Smooth muscle cell of trachea (primary cell): ENCODE measurements around the gene TCF15. TPM values are rescaled to one million over a fixed set of nuclear protein-coding genes. Genes with fewer than 3 reads are reported as not detected.

Experiments
- total RNA-seq: library from RNA; depleted of rRNA; stranded (reverse); fragments of >200 nt; gene quantifications from 2 replicates; pipeline ENCODE4 v1.2.1, GENCODE V29; 2014

TCF15 gene, protein sequence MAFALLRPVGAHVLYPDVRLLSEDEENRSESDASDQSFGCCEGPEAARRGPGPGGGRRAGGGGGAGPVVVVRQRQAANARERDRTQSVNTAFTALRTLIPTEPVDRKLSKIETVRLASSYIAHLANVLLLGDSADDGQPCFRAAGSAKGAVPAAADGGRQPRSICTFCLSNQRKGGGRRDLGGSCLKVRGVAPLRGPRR
- not detected in 2 replicates for total RNA-seq

DNA sequence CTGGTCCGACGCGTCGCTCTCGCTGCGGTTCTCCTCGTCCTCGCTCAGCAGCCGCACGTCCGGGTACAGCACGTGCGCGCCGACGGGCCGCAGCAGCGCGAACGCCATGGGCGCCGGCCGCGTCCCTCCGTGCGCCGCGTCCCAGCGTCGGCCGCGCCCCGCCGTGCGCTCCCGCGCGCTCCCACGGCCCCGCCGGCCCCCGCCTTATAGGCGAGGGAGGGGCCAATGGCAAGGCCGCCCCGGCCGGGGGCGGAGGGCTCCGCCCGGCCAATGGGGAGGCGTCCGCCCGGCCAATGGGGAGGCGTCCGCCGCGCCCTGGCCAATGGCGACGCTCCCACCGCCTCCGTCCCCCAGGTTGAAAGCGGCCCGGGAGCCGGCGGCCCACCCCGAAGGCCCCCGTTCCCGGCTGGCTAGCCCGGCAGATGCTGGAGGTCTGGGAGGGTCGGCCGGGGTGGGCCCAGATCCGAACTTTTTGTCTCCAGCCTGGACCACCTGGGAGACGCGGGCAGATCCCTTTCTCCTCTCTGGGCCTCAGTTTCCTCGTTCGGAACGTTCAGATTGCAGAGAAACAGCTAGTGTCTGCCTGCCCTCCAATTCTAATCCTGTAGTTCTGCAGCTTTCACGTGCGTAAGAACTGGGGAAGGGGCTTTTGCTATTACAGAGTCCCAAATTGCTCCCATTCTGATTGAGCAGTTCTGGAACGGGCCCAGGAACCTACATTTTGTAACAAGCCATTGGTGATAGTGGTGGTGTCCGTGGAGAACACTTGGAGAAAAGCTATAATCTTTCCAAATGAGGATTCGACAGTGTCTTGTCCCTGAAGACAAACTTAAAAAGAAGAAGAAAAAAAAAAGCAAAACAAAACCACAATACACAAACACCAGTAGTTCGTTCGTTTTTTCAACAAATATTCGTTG is at the start of gene TCF15:
TCF15 (minus strand) TSS at position 180 of the 917 bp plus-strand sequence; CDS start at position 108, 72 bp downstream.

DNA sequence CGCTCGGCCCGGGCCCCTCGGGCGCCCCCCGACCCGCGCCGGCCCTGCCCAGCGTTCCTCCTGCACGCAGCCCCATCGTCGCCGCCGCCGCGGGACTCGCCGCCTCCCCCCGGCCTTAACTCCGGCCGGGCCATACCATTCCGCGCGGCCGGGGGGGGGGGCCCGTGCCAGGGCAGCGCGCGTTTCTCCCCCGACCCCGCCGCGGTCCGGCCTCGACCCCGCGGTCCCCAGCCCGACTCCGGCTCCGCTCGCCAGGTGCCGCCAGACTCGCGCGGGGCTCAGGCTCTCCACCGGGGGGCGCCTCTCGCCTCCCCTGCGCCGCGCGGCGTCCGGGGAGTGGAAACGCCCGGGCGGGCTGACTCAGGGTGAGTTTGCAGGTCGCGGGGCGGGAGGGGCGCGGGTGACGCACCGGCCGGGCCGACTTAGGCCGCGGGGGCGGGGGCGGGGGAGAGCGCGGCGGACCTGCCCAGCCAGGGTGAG is 43.0 kb upstream of the TCF15 start, which contains the start of gene SRXN1:
SRXN1 (minus strand) TSS at position 91 of the 480 bp plus-strand sequence; CDS start at position 76, 15 bp downstream.

Other genes starting within 250 kb of the TCF15 start
- gene TRIB3, start 229.5 kb downstream of the TCF15 start, total RNA-seq: 36.7 and 91.3 TPM in 2 replicates
- gene RBCK1, start 202.0 kb downstream of the TCF15 start, total RNA-seq: 91.0 and 119 TPM in 2 replicates
- gene TBC1D20, start 147.8 kb downstream of the TCF15 start, total RNA-seq: 36.1 and 45.7 TPM in 2 replicates
- 111 and 156 TPM in 2 replicates for gene CSNK2A1, start 66.5 kb downstream of the TCF15 start, total RNA-seq
- gene SRXN1, start 42.9 kb upstream of the TCF15 start, total RNA-seq: 73.0 and 175 TPM in 2 replicates
- gene SCRT2, start 65.5 kb upstream of the TCF15 start, total RNA-seq: not detected in 2 replicates
- gene SLC52A3, start 158.2 kb upstream of the TCF15 start, total RNA-seq: not detected in 2 replicates
- 3.9 and 4.1 TPM in 2 replicates for gene FAM110A, start 223.4 kb upstream of the TCF15 start, total RNA-seq